ENCODE data around the gene DIDO1. TPM values are rescaled to one million over a fixed set of nuclear protein-coding genes. Genes with fewer than 3 reads are reported as not detected.

The DIDO1 gene
- total and polyA plus RNA-seq, 2 of the 13 experiments (the other 11 are each of a cell fraction or from before 2014, with no cell fraction given): 75.0 to 75.1 TPM

DNA sequence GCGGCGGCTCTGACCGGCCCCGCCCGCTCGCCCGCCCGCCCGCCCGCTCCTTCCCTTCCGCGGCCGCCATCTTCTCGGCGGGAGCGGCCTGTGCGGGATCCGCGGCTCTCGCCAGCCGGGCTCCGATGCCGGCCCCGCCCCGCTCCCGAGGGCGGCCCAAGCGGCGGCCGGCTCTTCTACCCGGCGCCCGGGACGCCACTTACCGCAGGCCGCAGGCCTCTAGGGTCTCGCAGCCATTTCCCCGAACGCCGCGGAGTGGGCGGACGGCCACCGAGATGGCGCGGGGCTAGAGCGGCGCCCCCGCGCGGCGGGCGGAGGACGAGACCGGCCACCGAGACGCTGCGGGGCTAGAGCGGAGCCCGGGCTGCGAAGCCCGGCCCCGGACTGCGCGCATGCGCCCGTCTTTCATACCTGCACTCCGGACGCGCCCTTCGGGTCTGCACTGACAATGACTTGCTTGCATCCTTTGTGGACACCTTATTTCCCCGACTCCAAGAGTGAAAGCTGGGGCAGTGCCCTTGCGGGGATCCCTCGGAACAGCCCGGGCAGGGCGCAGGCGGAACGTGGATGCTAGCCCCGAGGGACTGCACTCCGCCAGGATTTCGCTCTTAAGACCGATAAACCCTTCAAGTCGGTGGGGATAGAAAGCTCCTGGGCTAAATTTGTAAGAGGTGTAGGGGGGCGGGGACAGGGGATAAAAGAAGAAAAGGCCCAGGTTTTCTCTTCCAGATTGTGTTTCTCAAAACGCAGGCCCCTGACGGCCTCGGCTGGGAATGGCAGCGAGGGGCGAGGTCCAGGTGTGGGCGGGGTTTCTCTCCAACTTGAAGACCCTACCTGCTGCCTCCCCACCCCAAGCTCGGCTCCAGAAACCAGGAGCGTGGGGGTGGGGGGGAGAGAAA, at the start of gene DIDO1 (continued):
- TF ChIP-seq MEIS1 (CRISPR knock-in tag; IDR thresholded peaks at IDR 0.05; ENCODE audit: borderline replicate concordance) (0 out of 2 replicates have a peak, but pooled peaks have one; percentile 6), DPF2 (CRISPR knock-in tag; IDR thresholded peaks at IDR 0.05; ENCODE audit: borderline replicate concordance, low read depth) (no peak), ZNF501 (CRISPR knock-in tag; IDR thresholded peaks at IDR 0.05) (no peak; the same call in 1 of the 2 replicates), MBD4 (IDR thresholded peaks at IDR 0.05; ENCODE audit: borderline replicate concordance, low read length) (no peak), ZNF790 (CRISPR knock-in tag; IDR thresholded peaks at IDR 0.05; ENCODE audit: borderline replicate concordance) (peak; percentile 60; the same call in 1 of the 2 replicates), MED8 (CRISPR knock-in tag; IDR thresholded peaks at IDR 0.05; ENCODE audit: insufficient replicate concordance) (peak; percentile 58), LCORL (IDR thresholded peaks at IDR 0.05) (no peak), LCORL (CRISPR knock-in tag; IDR thresholded peaks at IDR 0.05) (peak; percentile 76; the same call in 1 of the 2 replicates), ZKSCAN5 (CRISPR knock-in tag; IDR thresholded peaks at IDR 0.05) (no peak), SYNCRIP (IDR thresholded peaks at IDR 0.05; ENCODE audit: insufficient read depth, low read depth, low read length) (no peak), ZNF660 (CRISPR knock-in tag; IDR thresholded peaks at IDR 0.05; ENCODE audit: borderline replicate concordance, low read depth) (no peak), TCF12 (IDR thresholded peaks at IDR 0.05) (no peak), TCF12 (CRISPR knock-in tag; IDR thresholded peaks at IDR 0.05) (peak; percentile 91; the same call in 1 of the 2 replicates), TBL1XR1 (IDR thresholded peaks at IDR 0.05; ENCODE audit: borderline replicate concordance, low read length, partially characterized antibody) (peak; percentile 13), KDM5B (CRISPR knock-in tag; IDR thresholded peaks at IDR 0.05; ENCODE audit: borderline replicate concordance) (peak; percentile 43; the same call in 1 of the 2 replicates), ELF4 (CRISPR knock-in tag; IDR thresholded peaks at IDR 0.05; ENCODE audit: borderline replicate concordance) (no peak), ZNF605 (CRISPR knock-in tag; IDR thresholded peaks at IDR 0.05) (no peak), ARNT2 (CRISPR knock-in tag; IDR thresholded peaks at IDR 0.05; ENCODE audit: low read depth) (no peak; the same call in 1 of the 2 replicates), ELF1 (CRISPR knock-in tag; IDR thresholded peaks at IDR 0.05) (peak; percentile 44; the same call in 1 of the 2 replicates), ZNF263 (CRISPR knock-in tag; IDR thresholded peaks at IDR 0.05) (peak; percentile 61)
- TF ChIP-seq, protein P1, sequence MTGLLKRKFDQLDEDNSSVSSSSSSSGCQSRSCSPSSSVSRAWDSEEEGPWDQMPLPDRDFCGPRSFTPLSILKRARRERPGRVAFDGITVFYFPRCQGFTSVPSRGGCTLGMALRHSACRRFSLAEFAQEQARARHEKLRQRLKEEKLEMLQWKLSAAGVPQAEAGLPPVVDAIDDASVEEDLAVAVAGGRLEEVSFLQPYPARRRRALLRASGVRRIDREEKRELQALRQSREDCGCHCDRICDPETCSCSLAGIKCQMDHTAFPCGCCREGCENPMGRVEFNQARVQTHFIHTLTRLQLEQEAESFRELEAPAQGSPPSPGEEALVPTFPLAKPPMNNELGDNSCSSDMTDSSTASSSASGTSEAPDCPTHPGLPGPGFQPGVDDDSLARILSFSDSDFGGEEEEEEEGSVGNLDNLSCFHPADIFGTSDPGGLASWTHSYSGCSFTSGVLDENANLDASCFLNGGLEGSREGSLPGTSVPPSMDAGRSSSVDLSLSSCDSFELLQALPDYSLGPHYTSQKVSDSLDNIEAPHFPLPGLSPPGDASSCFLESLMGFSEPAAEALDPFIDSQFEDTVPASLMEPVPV (CRISPR knock-in tag; IDR thresholded peaks at IDR 0.05): peak; percentile 88
- TF ChIP-seq, protein P2, sequence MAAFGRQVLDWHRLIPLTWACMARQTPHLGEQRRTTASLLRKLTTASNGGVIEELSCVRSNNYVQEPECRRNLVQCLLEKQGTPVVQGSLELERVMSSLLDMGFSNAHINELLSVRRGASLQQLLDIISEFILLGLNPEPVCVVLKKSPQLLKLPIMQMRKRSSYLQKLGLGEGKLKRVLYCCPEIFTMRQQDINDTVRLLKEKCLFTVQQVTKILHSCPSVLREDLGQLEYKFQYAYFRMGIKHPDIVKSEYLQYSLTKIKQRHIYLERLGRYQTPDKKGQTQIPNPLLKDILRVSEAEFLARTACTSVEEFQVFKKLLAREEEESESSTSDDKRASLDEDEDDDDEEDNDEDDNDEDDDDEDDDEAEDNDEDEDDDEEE (CRISPR knock-in tag; IDR thresholded peaks at IDR 0.05): peak; percentile 16; the same call in 1 of the 2 replicates
- TF ChIP-seq, protein P3, sequence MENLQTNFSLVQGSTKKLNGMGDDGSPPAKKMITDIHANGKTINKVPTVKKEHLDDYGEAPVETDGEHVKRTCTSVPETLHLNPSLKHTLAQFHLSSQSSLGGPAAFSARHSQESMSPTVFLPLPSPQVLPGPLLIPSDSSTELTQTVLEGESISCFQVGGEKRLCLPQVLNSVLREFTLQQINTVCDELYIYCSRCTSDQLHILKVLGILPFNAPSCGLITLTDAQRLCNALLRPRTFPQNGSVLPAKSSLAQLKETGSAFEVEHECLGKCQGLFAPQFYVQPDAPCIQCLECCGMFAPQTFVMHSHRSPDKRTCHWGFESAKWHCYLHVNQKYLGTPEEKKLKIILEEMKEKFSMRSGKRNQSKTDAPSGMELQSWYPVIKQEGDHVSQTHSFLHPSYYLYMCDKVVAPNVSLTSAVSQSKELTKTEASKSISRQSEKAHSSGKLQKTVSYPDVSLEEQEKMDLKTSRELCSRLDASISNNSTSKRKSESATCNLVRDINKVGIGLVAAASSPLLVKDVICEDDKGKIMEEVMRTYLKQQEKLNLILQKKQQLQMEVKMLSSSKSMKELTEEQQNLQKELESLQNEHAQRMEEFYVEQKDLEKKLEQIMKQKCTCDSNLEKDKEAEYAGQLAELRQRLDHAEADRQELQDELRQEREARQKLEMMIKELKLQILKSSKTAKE (CRISPR knock-in tag; IDR thresholded peaks at IDR 0.05; ENCODE audit: borderline replicate concordance): no peak; the same call in 1 of the 2 replicates

Data from HepG2 (cell line).